Upper lobe of right lung (tissue), 1 donor: ENCODE data around the gene MAFB. TPM values are rescaled to one million over a fixed set of nuclear protein-coding genes. Genes with fewer than 3 reads are reported as not detected.

ENCODE experiments used
- ATAC-seq: fragments of 200-7000 bp; cut with Tn5 transposase; one replicate; pipeline ENCODE4 v1.9.1; 2020; ENCODE audit warnings: mild to moderate bottlenecking, moderate library complexity
- DNase-seq: peaks from one replicate; pipeline ENCODE4 v3.0.0-alpha.2; 2020
- H3K27ac ChIP-seq: fragments of 200-600 bp; one replicate; pipeline ENCODE4 v1.8.0; 2022
- H3K27me3 ChIP-seq: fragments of 200-600 bp; one replicate; pipeline ENCODE4 v1.8.0; 2022; ENCODE audit warnings: mild to moderate bottlenecking
- H3K36me3 ChIP-seq: fragments of 200-600 bp; one replicate; pipeline ENCODE4 v1.8.0; 2022
- H3K4me1 ChIP-seq: fragments of 200-600 bp; one replicate; pipeline ENCODE4 v1.8.0; 2022
- H3K4me3 ChIP-seq: fragments of 200-600 bp; one replicate; pipeline ENCODE4 v1.8.0; 2022; ENCODE audit warnings: mild to moderate bottlenecking
- H3K9me3 ChIP-seq: fragments of 200-600 bp; one replicate; pipeline ENCODE4 v1.8.0; 2022
- CTCF ChIP-seq: fragments of 200-600 bp; IDR thresholded peaks from one replicate; pipeline ENCODE4 v1.8.0; 2022; ENCODE audit warnings: antibody characterized with exemption
- intact Hi-C: fragments of 100-400 bp; cut with DNase I; formaldehyde crosslinking; loops from one replicate; pipeline ENCODE4 v1.11.0; 2022
- total RNA-seq: library from RNA; stranded (reverse); fragmentation: NEBNext Ultra II Directional; extraction: Animal tissue kit (Norgen Biotek cat#: 25700); gene quantifications from one replicate; pipeline ENCODE4 v1.2.1, GENCODE V29; 2021
- donor health status: DM: no; HTN: yes; CAD: no; lungs with severe emphysema.

The MAFB gene
- total RNA-seq, 1 donor from 2014 or later, result 37.3 TPM

GRCh38 chr20:40639676-40640355 lies 49.2 kb downstream of the MAFB start:
- no peaks in the 10 kb centered on the region for H3K27me3 ChIP-seq
- H3K36me3 ChIP-seq, result no peaks in the 10 kb centered on the region
- intact Hi-C loops, result no loop called here
- no peak for TF ChIP-seq CTCF
- DNase-seq, result no peak
- peak; percentile 65 for ATAC-seq
- no peak overlapping the region for H3K27ac ChIP-seq
- no peaks in the 10 kb centered on the region for H3K9me3 ChIP-seq
- H3K4me1 ChIP-seq, result no peaks in the 10 kb centered on the region
- no peak overlapping the region for H3K4me3 ChIP-seq

- Histone ChIP-seq H3K36me3 (no peaks in the 10 kb centered on the region), H3K27me3 (no peaks in the 10 kb centered on the region), H3K4me1 (no peaks in the 10 kb centered on the region), H3K9me3 (no peaks in the 10 kb centered on the region), H3K27ac (no peak overlapping the region), H3K4me3 (no peak overlapping the region)
- DNase-seq (no peak), ATAC-seq (no peak)
- no peak for TF ChIP-seq CTCF
- intact Hi-C loops, result no loop called here
These were observed 49.9 kb downstream of the MAFB start for GRCh38 chr20:40639132-40639531.

GRCh38 chr20:40638414-40638813 lies 50.6 kb downstream of the MAFB start:
- no peaks in the 10 kb centered on the region for H3K36me3 ChIP-seq
- H3K9me3 ChIP-seq, result no peaks in the 10 kb centered on the region
- no peak for ATAC-seq
- TF ChIP-seq CTCF, result no peak
- no peaks in the 10 kb centered on the region for H3K27me3 ChIP-seq
- DNase-seq, result no peak
- H3K4me3 ChIP-seq, result no peak overlapping the region
- intact Hi-C loops, result no loop called here
- H3K4me1 ChIP-seq, result no peaks in the 10 kb centered on the region
- H3K27ac ChIP-seq, result no peak overlapping the region

DNA sequence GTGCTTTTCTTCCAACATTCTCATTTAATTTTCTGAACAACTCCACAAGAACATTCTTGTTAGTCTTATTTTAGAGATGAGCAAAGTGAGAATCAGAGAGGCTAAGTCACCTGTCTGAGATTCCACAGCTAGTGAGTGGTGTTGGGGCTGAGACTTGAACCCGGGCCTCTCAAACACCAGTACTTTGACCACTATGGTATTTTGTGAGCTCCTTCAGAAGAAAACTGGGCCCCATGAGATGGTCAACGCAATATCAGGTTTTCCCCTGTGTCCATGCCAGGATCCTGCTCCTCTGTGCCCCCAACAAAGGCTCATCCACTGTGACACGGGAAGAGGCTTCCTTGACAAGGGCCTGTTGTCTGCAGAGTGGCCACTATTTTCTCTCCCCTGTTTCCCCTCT lies 51.9 kb downstream of the MAFB start:
- ATAC-seq (no peak), DNase-seq (no peak)
- no peak overlapping the region for H3K4me3 ChIP-seq
- TF ChIP-seq CTCF, result no peak
- intact Hi-C loops, result no loop called here
- no peaks in the 10 kb centered on the region for H3K27me3 ChIP-seq
- no peak overlapping the region for H3K27ac ChIP-seq
- no peaks in the 10 kb centered on the region for H3K4me1 ChIP-seq
- no peaks in the 10 kb centered on the region for H3K36me3 ChIP-seq
- H3K9me3 ChIP-seq, result no peaks in the 10 kb centered on the region

- Histone ChIP-seq H3K4me3 (no peak overlapping the region), H3K27ac (no peak overlapping the region), H3K27me3 (no peaks in the 10 kb centered on the region), H3K9me3 (no peaks in the 10 kb centered on the region), H3K36me3 (no peaks in the 10 kb centered on the region), H3K4me1 (no peaks in the 10 kb centered on the region)
- no peak for ATAC-seq
- intact Hi-C loops, result no loop called here
- no peak for DNase-seq
- no peak for TF ChIP-seq CTCF
These were observed 52.5 kb downstream of the MAFB start for GRCh38 chr20:40636486-40636885.

DNA sequence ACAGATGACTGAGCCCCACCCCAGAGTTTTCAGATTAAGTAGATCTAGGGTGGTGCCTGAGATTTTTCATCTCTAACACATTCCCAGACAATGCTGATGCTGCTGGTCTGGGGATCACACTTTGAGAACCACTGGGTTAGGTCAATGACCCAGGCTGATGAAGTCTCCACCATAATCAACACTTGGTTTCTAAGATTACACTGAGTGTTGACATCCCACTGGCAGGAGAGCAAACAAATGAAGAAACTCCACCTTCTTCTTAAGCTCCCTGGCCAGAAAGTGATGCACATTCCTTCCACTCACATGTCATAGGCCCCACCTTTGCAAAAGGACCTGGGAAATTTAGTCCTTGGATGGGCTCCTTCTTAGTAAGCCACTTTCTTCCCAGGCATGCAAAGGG lies 53.1 kb downstream of the MAFB start:
- ATAC-seq, result no peak

More for the DNA sequence above, 53.1 kb downstream of the MAFB start:
- Histone ChIP-seq H3K4me1 (no peaks in the 10 kb centered on the region), H3K27ac (no peak overlapping the region), H3K9me3 (no peaks in the 10 kb centered on the region), H3K36me3 (no peaks in the 10 kb centered on the region), H3K27me3 (no peaks in the 10 kb centered on the region), H3K4me3 (no peak overlapping the region)
- no peak for TF ChIP-seq CTCF
- no peak for DNase-seq
- intact Hi-C loops, result no loop called here
